H1 (cell line): ENCODE measurements around the gene CTNND2. TPM values are rescaled to one million over a fixed set of nuclear protein-coding genes. Genes with fewer than 3 reads are reported as not detected.

Experiments used
- BACH1 ChIP-seq: IDR thresholded peaks from 2 replicates; pipeline ENCODE4 v1.6.1; 2012; ENCODE audit warnings: low read length, improper control_type of control experiment
- CHD2 ChIP-seq: IDR thresholded peaks from 2 replicates; pipeline ENCODE4 v1.6.1; 2012; ENCODE audit warnings: low read length, improper control_type of control experiment
- HDAC2 ChIP-seq, 2 experiments: fragments of 300-600 bp in 1 of 2; sonication (generic) in 1 of 2; IDR thresholded peaks; 2 replicates each; pipeline ENCODE4 v1.6.1; 2011 to 2012; ENCODE audit warnings: low read depth in 2 of 2, low read length in 2 of 2, mild to moderate bottlenecking in 2 of 2, moderate library complexity in 2 of 2, borderline replicate concordance in 1 of 2, inconsistent platforms in 1 of 2
- YY1 ChIP-seq: IDR thresholded peaks from 2 replicates; pipeline ENCODE4 v1.6.1; 2011; ENCODE audit warnings: low read depth, mild to moderate bottlenecking, low read length
- polyA plus RNA-seq, 7 experiments: library from polyadenylated mRNA; depleted of rRNA in 3 of 7; stranded (reverse) in 5 of 7; unstranded in 2 of 7; fragments of >200 nt in 5 of 7; fragments of 200-250 nt in 2 of 7; gene quantifications; 1 replicate in 5 of 7; 2 replicates in 1 of 7; 4 replicates in 1 of 7; pipeline versions ENCODE4 v1.2.1 to v1.2.3, GENCODE V29; 2011 to 2013; ENCODE audit warnings: missing spikeins in 2 of 7, mixed read lengths in 2 of 7
- total RNA-seq: library from RNA; stranded (reverse); fragmentation: NEBNext Ultra II Directional; extraction: Animal tissue kit (Norgen Biotek cat#: 25700); gene quantifications from 2 replicates; pipeline ENCODE4 v1.2.1, GENCODE V29; 2021

The CTNND2 gene
- total and polyA plus RNA-seq, 2 of the 8 experiments (the other 6 are each of a cell fraction or from before 2014, with no cell fraction given) = 7.4 to 14.2 TPM

DNA sequence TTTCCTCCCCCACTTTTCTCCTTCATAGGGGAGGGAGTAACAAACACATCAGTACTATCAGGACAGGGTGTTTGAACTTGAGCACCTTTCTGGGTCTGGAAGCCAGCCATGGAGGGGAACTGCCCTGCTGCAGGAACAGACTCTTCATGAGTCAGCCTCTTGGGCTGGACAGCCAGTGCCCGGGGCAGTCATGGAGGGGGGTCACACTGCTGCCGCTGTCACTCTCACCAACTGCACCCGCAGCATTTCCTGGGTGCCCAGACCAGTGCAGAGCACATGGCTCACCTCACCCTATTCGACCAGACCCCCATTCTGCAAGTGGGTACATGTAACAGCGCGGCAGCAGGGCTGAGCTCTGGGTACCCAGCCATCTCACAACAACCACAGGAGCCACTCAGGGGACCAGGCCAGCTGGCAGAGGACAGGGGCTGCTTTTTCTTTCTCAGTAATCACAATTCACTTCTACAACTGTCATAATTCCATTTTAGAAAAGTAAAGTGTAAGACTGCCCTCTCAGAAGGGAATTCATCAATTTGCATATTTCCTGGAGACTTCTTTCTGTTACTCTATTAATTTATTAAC lies 118.4 kb downstream of the CTNND2 start (continued):
- TF ChIP-seq HDAC2 (IDR thresholded peaks at IDR 0.05; ENCODE audit: borderline replicate concordance in 1 of 2, low read depth in 2 of 2, low read length in 2 of 2) (no peak), CHD2 (no peak), BACH1 (no peak), YY1 (no peak)
